Osteoblast (primary cell): ENCODE results near the gene SPTBN2. TPM values are rescaled to one million over a fixed set of nuclear protein-coding genes. Genes with fewer than 3 reads are reported as not detected.
A peak's percentile ranks its signal among the peaks of the same experiment; 100 is the strongest.

Source experiments
- DNase-seq: peaks from one replicate; pipeline ENCODE4 v3.0.0; 2011; ENCODE audit warnings: low spot score, mixed read lengths; ENCODE audit not compliant: insufficient read length; ENCODE audit errors: missing footprints
- H2AFZ ChIP-seq: 2 replicates; pipeline ENCODE4 v1.6.0; 2011; ENCODE audit warnings: mild to moderate bottlenecking, low read length
- H3K27ac ChIP-seq: 2 replicates; pipeline ENCODE4 v1.5.1; 2011; ENCODE audit warnings: mild to moderate bottlenecking, low read depth, low read length, moderate library complexity
- H3K27me3 ChIP-seq: 2 replicates; pipeline ENCODE4 v1.6.0; 2012; ENCODE audit warnings: mild to moderate bottlenecking, control low read depth, inconsistent platforms, low read length, moderate library complexity; ENCODE audit not compliant: insufficient read depth
- H3K36me3 ChIP-seq: 2 replicates; pipeline ENCODE4 v1.5.1; 2011; ENCODE audit warnings: mild to moderate bottlenecking, low read length, control low read depth, moderate library complexity; ENCODE audit not compliant: insufficient read depth
- H3K4me1 ChIP-seq: 2 replicates; pipeline ENCODE4 v1.5.1; 2011; ENCODE audit warnings: mild to moderate bottlenecking, low read length, control low read depth, moderate library complexity; ENCODE audit not compliant: insufficient read depth
- H3K4me2 ChIP-seq: 2 replicates; pipeline ENCODE4 v1.6.0; 2011; ENCODE audit warnings: mild to moderate bottlenecking, low read length; ENCODE audit not compliant: insufficient read depth
- H3K4me3 ChIP-seq: fragments of 200-600 bp; sonication (generic); 3 replicates; pipeline ENCODE4 v1.5.1; 2012; ENCODE audit warnings: mild to moderate bottlenecking, low read length, inconsistent platforms; ENCODE audit not compliant: insufficient read depth
- H3K79me2 ChIP-seq: 2 replicates; pipeline ENCODE4 v1.6.0; 2012; ENCODE audit warnings: mild to moderate bottlenecking, low read length, control low read depth, inconsistent platforms; ENCODE audit not compliant: insufficient read depth
- H3K9me3 ChIP-seq: 2 replicates; pipeline ENCODE4 v1.5.1; 2011; ENCODE audit warnings: low read depth, low read length, control low read depth
- H4K20me1 ChIP-seq: 2 replicates; pipeline ENCODE4 v1.6.0; 2012; ENCODE audit warnings: mild to moderate bottlenecking, low read length, control low read depth; ENCODE audit not compliant: insufficient read depth
- CTCF ChIP-seq: IDR thresholded peaks from 2 replicates; pipeline ENCODE4 v1.5.1; 2011; ENCODE audit warnings: mild to moderate bottlenecking, low read depth, low read length, moderate library complexity; ENCODE audit errors: extremely low read depth
- total RNA-seq: library from RNA; depleted of rRNA; stranded (reverse); fragments of >200 nt; gene quantifications from 2 replicates; pipeline ENCODE4 v1.2.3, GENCODE V29; 2012

Gene SPTBN2
- total RNA-seq, 1 donor: 2.2 TPM

- Histone ChIP-seq H3K79me2 (no peaks in the 10 kb centered on the region), H4K20me1 (no peaks in the 10 kb centered on the region), H2AFZ (no peak overlapping the region), H3K4me2 (no peak overlapping the region), H3K4me3 (no peak overlapping the region), H3K36me3 (no peaks in the 10 kb centered on the region), H3K27ac (no peak overlapping the region), H3K9me3 (no peaks in the 10 kb centered on the region), H3K4me1 (no peaks in the 10 kb centered on the region), H3K27me3 (peaks cover 15% of the 10 kb centered on the region)
- DNase-seq: peak; percentile 17
- no peak for TF ChIP-seq CTCF
Observed at GRCh38 chr11:66713746-66714480, 15.1 kb downstream of the SPTBN2 start.

- H3K27ac ChIP-seq: no peak overlapping the region
- H2AFZ ChIP-seq: no peak overlapping the region
- no peaks in the 10 kb centered on the region for H3K9me3 ChIP-seq
- TF ChIP-seq CTCF: no peak
- no peak overlapping the region for H3K4me3 ChIP-seq
- peak; percentile 49 for DNase-seq
- H3K79me2 ChIP-seq: no peaks in the 10 kb centered on the region
- H3K36me3 ChIP-seq: no peaks in the 10 kb centered on the region
- H3K27me3 ChIP-seq: peaks cover 15% of the 10 kb centered on the region
- no peaks in the 10 kb centered on the region for H3K4me1 ChIP-seq
- H4K20me1 ChIP-seq: no peaks in the 10 kb centered on the region
- no peak overlapping the region for H3K4me2 ChIP-seq
Observed at GRCh38 chr11:66710384-66710930, 18.6 kb downstream of the SPTBN2 start.

GRCh38 chr11:66708701-66709100 lies 20.3 kb downstream of the SPTBN2 start:
- Histone ChIP-seq H3K27me3 (peaks cover 10% of the 10 kb centered on the region), H3K27ac (no peak overlapping the region), H3K4me3 (no peak overlapping the region), H3K4me2 (no peak overlapping the region), H2AFZ (no peak overlapping the region), H3K4me1 (no peaks in the 10 kb centered on the region), H3K9me3 (no peaks in the 10 kb centered on the region), H4K20me1 (no peaks in the 10 kb centered on the region), H3K36me3 (no peaks in the 10 kb centered on the region), H3K79me2 (no peaks in the 10 kb centered on the region)
- TF ChIP-seq CTCF: no peak
- peak; percentile 45 for DNase-seq

GRCh38 chr11:66708094-66708493 lies 20.9 kb downstream of the SPTBN2 start:
- no peaks in the 10 kb centered on the region for H3K79me2 ChIP-seq
- H3K27ac ChIP-seq: no peak overlapping the region
- no peaks in the 10 kb centered on the region for H3K4me1 ChIP-seq
- no peak overlapping the region for H2AFZ ChIP-seq
- H3K4me3 ChIP-seq: no peak overlapping the region
- DNase-seq: peak; percentile 76
- H3K9me3 ChIP-seq: no peaks in the 10 kb centered on the region
- no peaks in the 10 kb centered on the region for H3K36me3 ChIP-seq
- peaks cover 4% of the 10 kb centered on the region for H3K27me3 ChIP-seq
- H3K4me2 ChIP-seq: no peak overlapping the region
- no peak for TF ChIP-seq CTCF
- H4K20me1 ChIP-seq: no peaks in the 10 kb centered on the region
